Measurements from ENCODE around the gene AGBL5. TPM values are rescaled to one million over a fixed set of nuclear protein-coding genes. Genes with fewer than 3 reads are reported as not detected.

The AGBL5 gene
- total and polyA plus RNA-seq, 9 of the 15 experiments (the other 6 are each of a cell fraction or from before 2014, with no cell fraction given) = 3.3 to 52.7 (median 26.2) TPM

GRCh38 chr2:27032495-27033252, 18.8 kb upstream of the AGBL5 start, which contains the start of gene TMEM214 (continued):
- no peak for TF ChIP-seq TAF9B (IDR thresholded peaks at IDR 0.05; ENCODE audit: partially characterized antibody)
- no peak for TF ChIP-seq ZBTB8A (IDR thresholded peaks at IDR 0.05; ENCODE audit: partially characterized antibody)
- peak; percentile 96 for TF ChIP-seq CXXC5 (CRISPR knock-in tag; IDR thresholded peaks at IDR 0.05)
- no peak for TF ChIP-seq FOXJ3 (CRISPR knock-in tag; IDR thresholded peaks at IDR 0.05)
- no peak for TF ChIP-seq ZNF561 (CRISPR knock-in tag; conservative IDR thresholded peaks at IDR 0.05)
- no peak for TF ChIP-seq ZNF551 (CRISPR knock-in tag; IDR thresholded peaks at IDR 0.05)
- TF ChIP-seq SRSF1 (IDR thresholded peaks at IDR 0.05; ENCODE audit: low read depth, low read length) = no peak
- no peak for TF ChIP-seq TCF7L2 (IDR thresholded peaks at IDR 0.05; ENCODE audit: low read depth, low read length)
- no peak for TF ChIP-seq ZNF318 (IDR thresholded peaks at IDR 0.05; ENCODE audit: borderline replicate concordance in 1 of 2, low read depth in 1 of 2)
- no peak for TF ChIP-seq NCOA4 (IDR thresholded peaks at IDR 0.05; ENCODE audit: partially characterized antibody)
- no peak for TF ChIP-seq ZBTB49 (CRISPR knock-in tag; IDR thresholded peaks at IDR 0.05; ENCODE audit: borderline replicate concordance)
- TF ChIP-seq ZBED1 (IDR thresholded peaks at IDR 0.05) = no peak
- no peak for TF ChIP-seq ZNF436 (CRISPR knock-in tag; IDR thresholded peaks at IDR 0.05)
- no peak for TF ChIP-seq SRF (CRISPR knock-in tag; IDR thresholded peaks at IDR 0.05)
- TF ChIP-seq CTCF (IDR thresholded peaks at IDR 0.05 in 2 of 3, conservative IDR thresholded peaks at IDR 0.05 in 1 of 3; ENCODE audit: insufficient read depth in 2 of 3, low read depth in 1 of 3, low read length in 3 of 3) = peak in 1 of 3 experiments; percentile 21; a peak in 1 of 6 replicates
